GM21529 (cell line): Measurements from ENCODE around the gene SLC10A7.

Experiments
- ATAC-seq: cut with Tn5 transposase; IDR thresholded peaks from one replicate; pipeline ENCODE4 v1.9.1; 2021; ENCODE audit not compliant: unreplicated experiment

The SLC10A7 gene

DNA sequence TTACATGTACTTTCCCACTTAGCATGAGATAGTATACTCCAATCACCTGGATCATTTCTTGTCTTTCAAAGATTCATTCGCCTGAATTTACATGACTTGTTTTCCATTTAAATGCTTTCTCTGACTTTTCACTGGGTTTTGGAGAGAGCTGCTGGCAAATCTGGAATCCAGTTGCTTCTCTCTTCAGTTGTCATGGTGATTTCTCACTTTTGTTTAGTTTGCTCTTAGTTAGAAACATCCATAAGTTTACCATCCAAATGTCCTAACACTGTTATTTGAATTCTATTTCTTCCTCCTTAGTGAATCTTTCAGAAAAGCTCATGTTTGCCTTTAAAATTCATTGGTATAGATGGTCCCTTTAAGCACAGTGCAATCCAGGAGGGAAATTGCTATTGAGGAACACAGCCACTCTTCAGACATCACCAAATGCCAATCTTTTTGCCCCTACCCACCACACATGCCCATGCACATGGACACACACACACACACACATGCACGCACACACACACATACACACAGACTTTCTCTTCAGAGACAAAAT is 255.7 kb downstream of the SLC10A7 start:
- ATAC-seq: no peak

DNA sequence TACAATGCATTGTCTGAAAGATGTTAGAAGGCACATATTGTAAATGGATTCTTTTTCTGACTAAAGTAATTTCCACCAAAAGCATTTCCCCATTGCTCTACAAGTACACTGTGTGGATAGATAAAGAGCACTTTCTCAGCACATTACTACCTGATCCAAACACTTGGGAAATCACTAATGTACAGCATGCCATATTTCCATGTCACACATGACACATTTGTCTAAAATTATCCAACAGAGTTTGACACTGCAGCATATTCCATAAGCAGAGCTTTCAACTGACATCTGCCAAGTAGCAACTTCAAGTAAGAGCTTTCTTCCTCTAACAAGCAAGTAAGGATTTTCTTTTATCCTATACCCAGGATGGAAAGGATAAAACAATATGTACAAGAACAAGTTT is 257.9 kb downstream of the SLC10A7 start:
- ATAC-seq: no peak

DNA sequence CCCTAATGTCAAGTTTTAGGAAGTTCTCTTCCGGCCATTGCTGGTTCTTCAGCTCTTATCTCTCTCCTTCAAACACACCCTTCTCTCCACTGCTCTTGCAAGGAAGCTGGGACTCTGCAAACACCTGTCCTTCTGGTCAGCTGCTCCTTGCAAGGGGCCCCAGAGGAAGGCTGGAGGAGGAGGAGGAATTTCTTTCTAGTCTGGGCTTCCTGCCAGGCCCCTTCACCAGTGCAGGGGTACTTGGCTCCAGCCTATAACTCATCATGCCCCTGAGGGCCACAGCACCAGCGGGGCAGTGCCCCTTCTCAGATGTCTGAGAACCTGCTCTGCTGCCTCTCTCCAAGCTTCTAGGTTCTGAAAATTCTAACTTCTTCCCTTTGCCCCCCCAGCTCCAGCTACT is 260.7 kb downstream of the SLC10A7 start:
- ATAC-seq: no peak

DNA sequence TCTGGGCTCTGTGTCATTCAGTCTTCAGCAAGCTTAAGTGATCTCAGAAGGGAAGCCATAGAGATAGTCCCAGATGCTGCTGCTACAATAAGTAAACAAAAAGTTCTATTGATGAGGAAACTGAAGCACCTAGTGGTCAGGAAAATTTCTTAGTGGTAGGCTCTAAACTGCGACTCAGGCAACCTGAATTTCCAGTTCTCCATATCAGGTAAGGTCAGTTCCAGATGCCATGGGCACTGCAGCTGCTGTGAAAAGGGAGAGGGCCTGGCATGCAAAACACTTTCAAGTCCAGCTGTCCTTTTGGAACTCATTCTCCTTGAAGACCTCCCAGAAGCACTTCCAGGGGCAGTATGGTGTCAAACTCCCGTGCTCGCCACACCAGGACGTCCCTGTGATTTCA is 261.2 kb downstream of the SLC10A7 start:
- ATAC-seq: no peak

- no peak for ATAC-seq
These were observed 264.2 kb downstream of the SLC10A7 start for GRCh38 chr4:146257511-146257910.

GRCh38 chr4:146256328-146256727 is 265.4 kb downstream of the SLC10A7 start:
- ATAC-seq: no peak

- no peak for ATAC-seq
These were observed 265.9 kb downstream of the SLC10A7 start for GRCh38 chr4:146255874-146256273.

- ATAC-seq: no peak
These were observed 266.3 kb downstream of the SLC10A7 start for GRCh38 chr4:146255463-146255862.

- ATAC-seq: no peak
These were observed 268.6 kb downstream of the SLC10A7 start for GRCh38 chr4:146252969-146253611.

DNA sequence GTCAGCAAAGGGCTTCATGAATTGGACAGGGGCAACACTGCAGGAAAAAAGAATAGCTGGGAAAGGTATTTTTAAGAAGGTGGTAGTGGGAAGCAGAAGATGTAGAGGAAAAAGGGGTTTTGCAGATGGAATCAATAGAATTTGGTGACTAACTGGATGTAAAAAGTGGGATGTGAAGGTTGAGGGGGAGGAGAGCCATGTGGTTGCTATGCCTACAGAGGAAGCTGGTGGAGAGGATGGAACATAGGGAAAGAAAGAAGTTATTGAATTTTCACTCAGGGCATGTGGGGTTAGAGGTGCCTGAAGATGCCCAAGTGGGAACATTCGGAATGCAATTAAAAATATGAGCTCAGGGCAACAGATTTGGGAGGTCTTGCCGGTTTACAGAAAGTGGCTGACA is 274.4 kb downstream of the SLC10A7 start:
- no peak for ATAC-seq

GRCh38 chr4:146246381-146246780 is 275.4 kb downstream of the SLC10A7 start:
- no peak for ATAC-seq

GRCh38 chr4:146245850-146246249 is 275.9 kb downstream of the SLC10A7 start:
- no peak for ATAC-seq

DNA sequence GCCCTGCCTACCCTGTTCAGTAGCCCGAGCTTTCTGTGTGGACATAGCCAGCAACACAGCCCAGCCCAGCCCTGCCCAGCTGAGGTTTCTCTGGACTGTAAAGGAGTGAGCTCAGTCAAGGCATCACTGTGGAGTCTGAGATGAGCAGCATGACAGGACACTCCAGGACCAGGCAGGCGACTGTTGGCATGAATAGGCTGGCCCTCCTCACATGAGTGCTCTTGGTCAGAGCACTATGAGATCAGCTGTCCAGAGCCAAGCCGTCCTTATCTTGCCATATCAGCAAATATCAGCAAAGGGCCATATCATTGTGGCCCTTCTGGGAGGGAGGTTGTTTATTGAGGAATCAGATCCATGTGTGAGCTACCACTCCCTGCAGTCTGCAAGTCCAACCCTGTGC is 276.5 kb downstream of the SLC10A7 start:
- ATAC-seq: no peak

GRCh38 chr4:146244496-146244895 is 277.2 kb downstream of the SLC10A7 start:
- ATAC-seq: no peak

- ATAC-seq: no peak
These were observed 277.9 kb downstream of the SLC10A7 start for GRCh38 chr4:146243883-146244277.

- peak; percentile 89 for ATAC-seq
These were observed 278.4 kb downstream of the SLC10A7 start for GRCh38 chr4:146243141-146243882.

GRCh38 chr4:146238107-146238506 is 283.6 kb downstream of the SLC10A7 start:
- ATAC-seq: no peak

DNA sequence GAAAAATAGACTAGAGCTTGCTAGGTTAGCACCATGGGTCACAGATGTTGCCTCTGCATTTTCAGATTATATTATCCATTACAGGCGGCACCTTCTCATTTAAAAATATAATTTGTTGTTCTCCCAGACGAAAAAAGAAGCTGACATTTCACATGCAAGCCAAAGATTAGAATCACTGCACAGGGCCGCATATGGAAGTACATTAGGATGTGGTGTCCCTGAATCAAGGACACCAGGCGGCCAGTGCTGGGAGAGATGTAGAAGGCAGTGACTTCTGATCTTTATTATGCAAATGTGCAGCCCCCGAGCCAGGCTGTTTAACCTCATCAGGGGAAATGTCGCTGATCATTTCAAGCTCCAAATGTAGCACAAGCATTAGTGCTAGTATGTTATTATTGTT is 284.6 kb downstream of the SLC10A7 start:
- ATAC-seq: no peak

DNA sequence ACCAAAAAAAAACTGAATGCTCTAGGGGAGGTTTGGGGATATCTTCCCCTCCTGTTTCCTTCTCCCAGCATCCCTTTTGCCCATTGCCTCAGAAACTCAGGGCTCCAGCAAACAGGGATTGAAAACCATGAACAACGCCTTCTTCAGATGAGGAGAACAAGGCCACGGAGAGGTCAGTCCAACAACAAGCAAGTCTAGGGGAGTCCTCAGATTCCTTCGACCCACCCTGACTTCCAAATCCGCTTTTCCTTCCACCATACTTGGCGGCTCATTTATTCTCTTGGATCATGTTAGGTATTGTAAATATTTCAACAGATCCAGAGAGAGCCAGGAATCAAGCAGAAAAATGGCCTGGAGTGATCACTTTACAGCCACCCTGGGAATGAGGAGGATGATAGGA is 285.5 kb downstream of the SLC10A7 start:
- ATAC-seq: no peak

DNA sequence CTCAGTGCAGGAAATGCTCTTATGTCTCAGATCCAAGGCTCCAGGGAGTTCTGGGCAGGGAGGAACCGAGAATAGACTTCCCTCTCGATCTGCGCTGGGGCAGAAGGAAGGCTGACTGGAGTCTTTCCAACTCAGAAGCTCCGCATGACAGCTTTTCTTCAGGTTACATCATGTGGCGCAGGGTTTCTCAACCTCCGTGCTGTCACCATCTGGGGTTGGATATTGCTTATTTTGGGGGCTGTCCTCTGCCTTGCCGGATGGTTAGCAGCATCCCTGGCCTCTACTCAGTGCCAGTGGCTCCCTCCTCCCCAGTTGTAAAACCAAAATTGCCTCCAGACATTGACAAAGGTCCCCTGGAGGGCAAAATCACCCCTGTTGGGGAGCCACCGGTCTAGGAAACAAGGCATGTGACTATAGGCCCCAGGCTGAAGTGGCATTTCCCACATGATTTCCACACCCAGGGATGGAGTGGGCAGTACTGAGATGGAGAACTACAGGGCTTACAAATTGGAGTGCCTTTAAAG is 286.0 kb downstream of the SLC10A7 start:
- no peak for ATAC-seq

- ATAC-seq: no peak
These were observed 289.5 kb downstream of the SLC10A7 start for GRCh38 chr4:146232131-146232722.

DNA sequence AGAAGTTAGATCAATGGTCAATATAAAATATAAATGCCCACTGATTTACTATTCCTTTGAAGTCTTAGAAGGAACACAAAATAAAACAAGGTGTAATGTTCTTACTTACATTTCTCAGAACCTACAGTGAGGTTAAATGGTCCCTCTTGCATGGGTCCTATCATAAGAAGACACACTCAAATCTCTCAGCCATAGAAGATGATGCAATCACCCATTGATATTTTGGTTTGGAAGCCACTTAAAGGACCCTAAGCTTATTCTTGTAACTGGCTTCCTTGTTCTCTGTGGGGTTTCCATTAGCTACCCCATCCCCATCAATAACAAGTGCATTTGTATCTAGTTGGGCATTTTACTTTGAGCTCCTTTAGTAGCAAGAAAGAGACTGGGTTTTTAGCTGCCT is 292.3 kb downstream of the SLC10A7 start:
- no peak for ATAC-seq
